Esophagus mucosa (tissue), 1 donor: ENCODE measurements around the gene HOXA3. TPM values are rescaled to one million over a fixed set of nuclear protein-coding genes. Genes with fewer than 3 reads are reported as not detected.

Experiments used
- ATAC-seq: fragments of 200-7000 bp; cut with Tn5 transposase; one replicate; pipeline ENCODE4 v1.9.1; 2020
- total RNA-seq: library from RNA; stranded (reverse); gene quantifications from one replicate; pipeline ENCODE4 v1.2.4, GENCODE V29; 2023
- donor health status: DM: yes; HTN: yes; CAD: no.

HOXA3 gene
- total RNA-seq, 1 donor from 2014 or later, result 5.4 TPM

- no peak for ATAC-seq
These were observed 51.0 kb downstream of the HOXA3 start for GRCh38 chr7:27101171-27101956.

GRCh38 chr7:27100694-27101170 is 51.7 kb downstream of the HOXA3 start:
- no peak for ATAC-seq

- ATAC-seq, result no peak
These were observed 52.7 kb downstream of the HOXA3 start for GRCh38 chr7:27099453-27100370.

GRCh38 chr7:27098578-27099451 is 53.6 kb downstream of the HOXA3 start:
- ATAC-seq, result no peak

GRCh38 chr7:27097686-27098577 is 54.5 kb downstream of the HOXA3 start:
- ATAC-seq, result peak; percentile 23

- peak; percentile 19 for ATAC-seq
These were observed 55.4 kb downstream of the HOXA3 start for GRCh38 chr7:27096768-27097514.

- peak; percentile 85 for ATAC-seq
These were observed 56.3 kb downstream of the HOXA3 start, which contains the start of gene HOXA1 for GRCh38 chr7:27095897-27096767. HOXA1 (minus strand) TSS chr7:27096000; CDS start chr7:27095912, 88 bp downstream.

GRCh38 chr7:27095050-27095896 is 57.1 kb downstream of the HOXA3 start:
- ATAC-seq, result peak; percentile 1

- ATAC-seq, result no peak
These were observed 57.9 kb downstream of the HOXA3 start for GRCh38 chr7:27094304-27095049.

GRCh38 chr7:27093184-27093895 is 59.0 kb downstream of the HOXA3 start:
- ATAC-seq, result no peak

GRCh38 chr7:27092819-27093110 is 59.6 kb downstream of the HOXA3 start:
- no peak for ATAC-seq

GRCh38 chr7:27091941-27092818 is 60.2 kb downstream of the HOXA3 start:
- ATAC-seq, result no peak

GRCh38 chr7:27091105-27091504 is 61.3 kb downstream of the HOXA3 start:
- ATAC-seq, result no peak

- ATAC-seq, result no peak
These were observed 64.1 kb downstream of the HOXA3 start for GRCh38 chr7:27088002-27088922.

- no peak for ATAC-seq
These were observed 68.7 kb downstream of the HOXA3 start for GRCh38 chr7:27083646-27084045.
